Left renal cortex interstitium (tissue), 4 donors: Measurements from ENCODE around the gene DHX16. TPM values are rescaled to one million over a fixed set of nuclear protein-coding genes. Genes with fewer than 3 reads are reported as not detected.

Experiments
- DNase-seq, 4 donors: peaks; one replicate each; pipeline ENCODE4 v3.0.0-alpha.2; 2013; ENCODE audit warnings: low read depth in 4 of 4, low spot score in 2 of 4, missing footprints in 1 of 4
- polyA plus RNA-seq, 4 donors: library from polyadenylated mRNA; unstranded; fragments of 120-200 nt; gene quantifications; one replicate each; pipeline ENCODE4 v1.2.1, GENCODE V29; 2013; ENCODE audit not compliant: insufficient read length in 4 of 4

Gene DHX16
- polyA plus RNA-seq, 4 donors: 38.7 to 54.4 (median 44.6) TPM

DNA sequence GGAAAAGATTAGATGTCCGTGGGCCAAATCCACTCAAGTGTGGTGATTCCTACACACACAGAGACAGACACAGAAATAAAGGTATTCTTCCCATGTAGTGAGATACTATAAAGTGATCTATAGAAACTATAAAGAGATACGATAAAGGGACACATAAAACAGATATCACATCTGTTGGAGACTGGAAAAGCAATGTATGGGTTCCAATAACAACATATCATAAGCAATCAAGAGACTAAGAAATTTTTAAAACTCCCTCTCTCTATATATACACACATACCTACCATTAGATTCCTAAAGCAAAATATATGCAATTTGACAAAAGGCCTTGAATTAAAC is 61.0 kb downstream of the DHX16 start:
- no peak for DNase-seq

DNA sequence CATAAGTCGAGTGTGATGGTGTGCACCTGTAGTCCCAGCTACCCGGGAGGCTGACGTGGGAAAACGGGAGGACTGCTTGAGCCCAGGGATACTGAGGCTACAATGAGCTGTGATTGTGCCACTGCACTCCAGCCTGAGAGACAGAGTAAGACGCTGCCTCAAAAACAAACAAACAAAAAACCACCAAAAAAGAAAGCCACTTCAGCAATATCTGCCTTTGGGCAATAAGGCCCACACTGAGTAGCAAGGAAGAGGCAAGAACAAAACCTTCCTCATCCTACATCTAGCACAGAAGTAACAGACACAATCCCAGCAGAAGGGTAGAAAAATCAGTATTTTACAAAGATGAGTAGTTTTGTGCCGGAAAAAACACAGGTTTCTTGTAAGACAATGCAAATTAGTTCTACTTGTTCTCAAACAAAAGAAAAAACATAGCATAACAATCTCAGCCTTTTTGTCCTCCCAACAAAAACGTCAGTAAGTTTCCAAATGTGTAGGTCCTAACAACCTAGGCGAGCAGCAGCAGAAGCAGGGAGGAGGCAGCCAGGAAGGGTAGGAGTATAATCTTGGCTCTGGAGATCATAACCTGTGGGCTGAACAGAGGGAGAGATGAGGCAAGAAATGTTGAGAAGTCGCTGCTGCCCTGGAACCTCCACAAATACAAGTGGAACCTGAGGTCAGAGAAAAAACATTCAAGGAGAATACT is 61.5 kb downstream of the DHX16 start:
- DNase-seq: no peak

- no peak for DNase-seq
Measured at GRCh38 chr6:30610065-30610464, 62.7 kb downstream of the DHX16 start.

DNA sequence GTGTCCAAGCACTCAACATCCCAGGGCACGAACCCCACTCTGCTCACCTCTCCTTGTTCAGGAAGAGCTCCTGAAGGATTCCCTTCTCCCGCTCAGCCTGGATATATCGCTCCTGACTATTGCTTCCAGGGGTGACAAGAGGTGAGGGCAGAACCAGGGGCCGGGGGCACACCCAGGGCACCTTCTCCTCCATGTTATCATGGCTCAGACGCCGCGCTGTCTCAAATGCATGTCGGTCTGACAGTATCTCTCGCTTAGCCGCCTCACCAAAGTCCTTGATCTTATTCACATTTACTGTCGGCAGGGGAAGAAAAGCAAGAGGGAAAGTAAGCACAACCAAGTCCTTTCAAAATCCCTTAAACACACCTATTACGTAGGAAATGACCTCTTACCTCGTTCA is 68.8 kb downstream of the DHX16 start:
- no peak for DNase-seq

Other genes with a start within 250 kb of the DHX16 start
- gene HLA-E, start 183.5 kb downstream of the DHX16 start, polyA plus RNA-seq: 100 to 1,000 TPM in 3 of 4 donors, 10 to 100 TPM in 1; 94.3 to 137 (median 116) TPM
- 100 to 1,000 TPM in 2 of 4 donors, 10 to 100 TPM in 2; 82.4 to 106 (median 101) TPM for gene GNL1, start 116.5 kb downstream of the DHX16 start, polyA plus RNA-seq
- 10 to 100 TPM; 26.7 to 41.2 (median 34.1) TPM for gene PRR3, start 115.7 kb downstream of the DHX16 start, polyA plus RNA-seq
- gene ABCF1, start 101.6 kb downstream of the DHX16 start, polyA plus RNA-seq: 10 to 100 TPM; 66.8 to 79.0 (median 71.5) TPM
- gene PPP1R10, start 55.8 kb downstream of the DHX16 start, polyA plus RNA-seq: 10 to 100 TPM; 48.9 to 65.6 (median 52.5) TPM
- gene MRPS18B, start 55.2 kb downstream of the DHX16 start, polyA plus RNA-seq: 10 to 100 TPM; 58.9 to 66.8 (median 62.2) TPM
- 10 to 100 TPM; 26.8 to 67.5 (median 48.3) TPM for gene ATAT1, start 46.1 kb downstream of the DHX16 start, polyA plus RNA-seq
- 10 to 100 TPM; 18.1 to 28.9 (median 24.8) TPM for gene C6orf136, start 25.9 kb downstream of the DHX16 start, polyA plus RNA-seq
- 10 to 100 TPM; 32.3 to 40.7 (median 37.6) TPM for gene PPP1R18, start 13.6 kb upstream of the DHX16 start, polyA plus RNA-seq
- gene NRM, start 18.0 kb upstream of the DHX16 start, polyA plus RNA-seq: 10 to 100 TPM; 30.0 to 44.4 (median 36.6) TPM
- 10 to 100 TPM; 32.7 to 55.5 (median 43.6) TPM for gene MDC1, start 44.3 kb upstream of the DHX16 start, polyA plus RNA-seq
- 1,000 to 10,000 TPM; 1,069 to 1,330 (median 1,244) TPM for gene TUBB, start 47.3 kb upstream of the DHX16 start, polyA plus RNA-seq
- 100 to 1,000 TPM; 141 to 148 (median 146) TPM for gene FLOT1, start 69.7 kb upstream of the DHX16 start, polyA plus RNA-seq
- 10 to 100 TPM; 19.0 to 29.8 (median 22.9) TPM for gene IER3, start 71.5 kb upstream of the DHX16 start, polyA plus RNA-seq
- gene DDR1, start 211.5 kb upstream of the DHX16 start, polyA plus RNA-seq: 100 to 1,000 TPM; 141 to 222 (median 177) TPM
- gene GTF2H4, start 235.2 kb upstream of the DHX16 start, polyA plus RNA-seq: 10 to 100 TPM; 35.3 to 60.7 (median 45.6) TPM
- 10 to 100 TPM; 28.6 to 54.8 (median 40.8) TPM for gene VARS2, start 241.2 kb upstream of the DHX16 start, polyA plus RNA-seq